ENCODE results near the gene HOXD12. TPM values are rescaled to one million over a fixed set of nuclear protein-coding genes. Genes with fewer than 3 reads are reported as not detected.

Gene HOXD12
- total RNA-seq, 8 experiments from 2014 or later: 0.13 to 1.2 (median 0.33) TPM; not detected in 5

DNA sequence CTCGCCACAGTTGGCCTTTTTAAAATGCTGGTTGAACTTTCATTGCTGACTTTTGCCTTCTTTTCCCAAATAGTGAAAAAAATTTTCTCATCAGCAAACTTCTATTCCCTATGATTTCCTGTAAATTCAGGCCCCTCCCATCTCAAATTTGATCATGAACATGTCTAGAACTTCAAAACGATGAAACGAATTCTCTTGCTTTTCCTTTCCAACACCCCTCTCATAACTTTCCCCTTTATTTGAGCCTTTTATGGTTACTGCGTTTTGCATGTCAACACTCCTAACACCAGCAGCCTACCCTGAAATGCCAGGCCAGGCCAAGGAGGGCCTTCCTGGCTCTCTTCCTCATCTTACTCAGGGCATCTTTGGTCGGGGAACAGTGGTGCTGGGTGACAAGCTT is 8.7 kb upstream of the HOXD12 start:
- ATAC-seq (replicated peaks in 6 of 8): no peak
- in situ Hi-C loops (cut with MboI; ENCODE audit: low pct_unique_long_range_greater_than_20kb in 2 of 9, low sequenced_read_pairs in 9 of 9, unreplicated experiment in 9 of 9): loop anchor here in 8 of 9 experiments (25.0 kb wide), 6 partner anchors 404 to 1404 kb away; no protein-coding TSS in a partner anchor
- WGBS, 10 experiments: 10 to 61% (median 27%) methylated on average over 1 to 5 of the region's 5 CpGs
- no peak overlapping the region for H3K27ac ChIP-seq
- H3K4me1 ChIP-seq (replicated peaks in 1 of 2): peaks cover 3 to 12% of the 10 kb centered on the region in 2 donors
- no peak overlapping the region for H3K4me3 ChIP-seq

DNA sequence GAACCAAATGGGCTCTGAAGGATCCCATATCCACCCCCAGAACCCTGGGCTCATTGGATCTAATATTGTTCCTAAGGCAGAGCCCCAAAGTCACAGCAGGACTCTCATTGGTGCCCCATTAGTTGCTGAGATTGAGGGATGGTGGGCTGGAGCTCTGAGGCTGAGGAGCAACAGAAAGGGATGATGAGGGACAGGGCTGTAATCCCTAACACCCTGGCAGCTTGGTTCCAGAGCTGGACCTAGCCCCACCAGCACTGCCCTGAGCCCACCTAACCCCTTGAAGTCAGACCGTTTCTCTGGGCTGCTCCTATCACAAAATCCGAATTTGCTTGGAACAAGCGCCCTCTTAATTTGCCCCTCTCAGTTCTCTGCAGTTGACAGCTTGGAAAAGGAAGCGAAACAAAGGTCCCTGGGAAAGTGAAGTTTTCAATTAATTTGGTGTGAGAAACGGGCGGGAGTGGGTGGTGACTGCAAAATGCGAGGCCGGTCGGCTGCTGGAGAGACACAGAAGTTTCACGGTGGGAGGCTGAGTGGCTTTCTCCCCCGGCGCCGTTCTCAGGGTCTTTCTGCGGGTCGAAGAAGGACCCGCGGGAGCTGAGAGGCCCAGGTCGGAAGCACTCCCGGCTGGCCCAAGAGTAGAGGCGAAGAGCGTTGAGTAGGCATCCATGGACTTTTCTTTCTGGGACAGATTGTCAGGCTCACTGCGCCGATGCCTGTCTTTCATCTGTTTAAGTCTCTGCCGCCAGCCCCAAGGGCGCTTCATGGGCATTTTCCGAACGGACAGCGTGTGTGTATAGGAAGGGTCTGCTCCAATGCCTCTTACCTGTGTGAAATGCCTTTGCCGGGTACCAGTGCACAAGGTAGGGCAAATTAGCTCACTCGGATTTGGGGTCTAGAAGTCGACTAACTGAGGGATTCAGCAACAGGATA is 8.0 kb upstream of the HOXD12 start:
- WGBS, 10 experiments: 0 to 100% (median 9%) methylated on average over 2 to 17 of the region's 31 CpGs
- ATAC-seq (replicated peaks in 6 of 8): no peak
- peaks cover 0 to 9% of the 10 kb centered on the region in 2 donors for H3K4me1 ChIP-seq (replicated peaks in 1 of 2)

DNA sequence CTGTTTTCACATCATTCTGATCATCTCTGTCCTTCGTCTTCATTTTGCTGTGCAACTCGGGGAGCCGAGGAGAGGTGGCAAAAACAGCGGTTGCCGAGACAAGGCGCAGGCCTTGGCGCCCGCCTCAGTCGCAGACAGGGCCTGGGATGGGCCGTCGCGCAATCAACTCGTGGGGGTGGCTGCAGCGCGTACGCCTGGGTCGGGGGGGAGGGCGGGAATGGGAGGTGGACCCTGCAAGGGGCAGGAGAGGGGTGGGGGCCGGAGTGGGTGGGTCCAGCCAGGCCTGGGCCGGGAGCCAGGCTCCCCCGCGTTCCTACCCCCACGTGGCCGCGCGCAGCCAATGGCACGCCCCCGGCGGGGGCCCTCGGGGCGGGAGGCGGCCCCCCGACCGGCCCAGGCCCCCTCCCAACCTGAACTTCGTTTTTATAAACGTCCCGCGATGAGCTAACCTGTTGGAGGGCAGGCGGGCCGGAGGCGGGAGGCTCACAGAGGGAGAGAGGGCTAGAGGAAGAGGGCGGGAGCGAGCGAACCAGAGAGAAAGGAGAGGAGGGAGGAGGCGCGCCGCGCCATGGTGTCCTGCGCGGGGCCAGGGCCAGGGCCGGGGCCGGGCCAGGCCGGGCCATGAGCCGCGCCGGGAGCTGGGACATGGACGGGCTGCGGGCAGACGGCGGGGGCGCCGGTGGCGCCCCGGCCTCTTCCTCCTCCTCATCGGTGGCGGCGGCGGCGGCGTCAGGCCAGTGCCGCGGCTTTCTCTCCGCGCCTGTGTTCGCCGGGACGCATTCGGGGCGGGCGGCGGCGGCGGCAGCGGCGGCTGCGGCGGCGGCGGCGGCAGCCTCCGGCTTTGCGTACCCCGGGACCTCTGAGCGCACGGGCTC is 7.1 kb upstream of the HOXD12 start, which contains the start of gene HOXD13:
TSS of gene HOXD13 (plus strand) at position 452 of the 875 bp plus-strand sequence. CDS start at position 622, 170 bp downstream.
- Histone ChIP-seq H3K4me1 (replicated peaks in 1 of 2) (peaks cover 0 to 9% of the 10 kb centered on the region in 2 donors), H3K27ac (no peak within 1 kb of the TSS), H3K4me3 (peak within 1 kb of the TSS; percentile 21 to 42 (median 25))
- peak; percentile 51 to 78 (median 70) for ATAC-seq (replicated peaks in 6 of 8)
- in situ Hi-C loops (cut with MboI; ENCODE audit: low pct_unique_long_range_greater_than_20kb in 2 of 9, low sequenced_read_pairs in 9 of 9, unreplicated experiment in 9 of 9): loop anchor here in 8 of 9 experiments (25.0 kb wide), 6 partner anchors 405 to 1405 kb away; no protein-coding TSS in a partner anchor
- WGBS, 10 experiments: 0 to 8% (median 3%) methylated on average over 1 to 16 of the region's 95 CpGs; no CpG with 5 or more reads in 7 of the 10 experiments

More for the DNA sequence above, 8.0 kb upstream of the HOXD12 start:
- in situ Hi-C loops (cut with MboI; ENCODE audit: low pct_unique_long_range_greater_than_20kb in 2 of 9, low sequenced_read_pairs in 9 of 9, unreplicated experiment in 9 of 9): loop anchor here in 8 of 9 experiments (25.0 kb wide), 6 partner anchors 404 to 1404 kb away; no protein-coding TSS in a partner anchor
- Histone ChIP-seq H3K4me3 (no peak overlapping the region), H3K27ac (no peak overlapping the region)

DNA sequence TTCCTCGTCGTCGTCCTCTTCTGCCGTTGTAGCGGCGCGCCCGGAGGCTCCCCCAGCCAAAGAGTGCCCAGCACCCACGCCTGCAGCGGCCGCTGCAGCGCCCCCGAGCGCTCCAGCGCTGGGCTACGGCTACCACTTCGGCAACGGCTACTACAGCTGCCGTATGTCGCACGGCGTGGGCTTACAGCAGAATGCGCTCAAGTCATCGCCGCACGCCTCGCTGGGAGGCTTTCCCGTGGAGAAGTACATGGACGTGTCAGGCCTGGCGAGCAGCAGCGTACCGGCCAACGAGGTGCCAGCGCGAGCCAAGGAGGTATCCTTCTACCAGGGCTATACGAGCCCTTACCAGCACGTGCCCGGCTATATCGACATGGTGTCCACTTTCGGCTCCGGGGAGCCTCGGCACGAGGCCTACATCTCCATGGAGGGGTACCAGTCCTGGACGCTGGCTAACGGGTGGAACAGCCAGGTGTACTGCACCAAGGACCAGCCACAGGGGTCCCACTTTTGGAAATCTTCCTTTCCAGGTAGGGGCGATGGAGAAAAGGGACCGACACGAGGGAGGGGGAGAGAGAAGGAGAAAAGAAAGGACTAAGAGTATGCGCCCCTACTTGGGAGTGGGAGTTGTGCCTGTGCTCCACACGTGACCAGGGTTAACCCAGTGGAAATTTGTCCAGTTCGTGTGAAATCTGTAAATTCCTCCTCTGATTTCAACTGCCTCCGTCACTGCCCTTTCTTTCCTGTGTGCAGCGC is 6.3 kb upstream of the HOXD12 start:
- H3K4me3 ChIP-seq: peak overlapping the region; percentile 21 to 42 (median 25)
- 4 to 100% (median 21%) methylated on average over 1 to 21 of the region's 53 CpGs; no CpG with 5 or more reads in 2 of the 10 experiments for WGBS, 10 experiments
- peaks cover 5 to 6% of the 10 kb centered on the region in 2 donors for H3K4me1 ChIP-seq (replicated peaks in 1 of 2)
- peak; percentile 32 to 61 (median 38) for ATAC-seq (replicated peaks in 6 of 8)
- H3K27ac ChIP-seq: no peak overlapping the region
- in situ Hi-C loops (cut with MboI; ENCODE audit: low pct_unique_long_range_greater_than_20kb in 2 of 9, low sequenced_read_pairs in 9 of 9, unreplicated experiment in 9 of 9): loop anchor here in 8 of 9 experiments (25.0 kb wide), 6 partner anchors 406 to 1406 kb away; no protein-coding TSS in a partner anchor

DNA sequence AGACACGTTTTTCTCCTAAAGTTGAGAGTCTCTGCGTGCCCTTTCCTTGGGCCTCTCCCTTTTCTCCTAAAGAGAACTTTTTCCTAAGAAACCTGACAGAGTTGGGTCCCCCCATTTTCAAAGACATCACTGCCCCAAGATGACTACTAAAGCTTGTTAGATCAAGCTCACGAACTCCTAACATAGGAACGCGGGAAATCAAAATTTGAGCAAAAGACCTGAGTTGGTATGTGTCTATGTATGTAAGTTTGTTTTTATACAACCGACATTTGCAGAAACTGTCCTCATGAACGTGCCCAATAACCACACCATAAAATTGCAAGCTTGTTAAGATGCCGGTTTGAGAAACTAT is 5.7 kb upstream of the HOXD12 start:
- H3K4me1 ChIP-seq (replicated peaks in 1 of 2): peaks cover 5 to 12% of the 10 kb centered on the region in 2 donors
- ATAC-seq (replicated peaks in 6 of 8): no peak
- H3K4me3 ChIP-seq: no peak overlapping the region
- no peak overlapping the region for H3K27ac ChIP-seq
- 0 to 72% (median 16%) methylated on average over 2 to 8 of the region's 8 CpGs; no CpG with 5 or more reads in 2 of the 10 experiments for WGBS, 10 experiments
- in situ Hi-C loops (cut with MboI; ENCODE audit: low pct_unique_long_range_greater_than_20kb in 2 of 9, low sequenced_read_pairs in 9 of 9, unreplicated experiment in 9 of 9): loop anchor here in 8 of 9 experiments (25.0 kb wide), 6 partner anchors 407 to 1407 kb away; no protein-coding TSS in a partner anchor

DNA sequence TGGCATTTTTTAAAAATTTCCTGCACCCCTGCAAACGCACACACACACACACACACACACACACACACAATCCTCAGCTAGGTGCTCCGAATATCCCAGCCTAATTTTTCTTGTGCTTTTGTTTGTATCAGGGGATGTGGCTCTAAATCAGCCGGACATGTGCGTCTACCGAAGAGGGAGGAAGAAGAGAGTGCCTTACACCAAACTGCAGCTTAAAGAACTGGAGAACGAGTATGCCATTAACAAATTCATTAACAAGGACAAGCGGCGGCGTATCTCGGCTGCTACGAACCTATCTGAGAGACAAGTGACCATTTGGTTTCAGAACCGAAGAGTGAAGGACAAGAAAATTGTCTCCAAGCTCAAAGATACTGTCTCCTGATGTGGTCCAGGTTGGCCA is 5.2 kb upstream of the HOXD12 start:
- Histone ChIP-seq H3K4me1 (replicated peaks in 1 of 2) (peaks cover 5 to 12% of the 10 kb centered on the region in 2 donors), H3K27ac (no peak overlapping the region), H3K4me3 (no peak overlapping the region)
- 0 to 100% (median 9%) methylated on average over 1 to 10 of the region's 12 CpGs; no CpG with 5 or more reads in 1 of the 10 experiments for WGBS, 10 experiments
- in situ Hi-C loops (cut with MboI; ENCODE audit: low pct_unique_long_range_greater_than_20kb in 2 of 9, low sequenced_read_pairs in 9 of 9, unreplicated experiment in 9 of 9): loop anchor here in 8 of 9 experiments (25.0 kb wide), 6 partner anchors 407 to 1407 kb away; no protein-coding TSS in a partner anchor
- no peak for ATAC-seq (replicated peaks in 6 of 8)

DNA sequence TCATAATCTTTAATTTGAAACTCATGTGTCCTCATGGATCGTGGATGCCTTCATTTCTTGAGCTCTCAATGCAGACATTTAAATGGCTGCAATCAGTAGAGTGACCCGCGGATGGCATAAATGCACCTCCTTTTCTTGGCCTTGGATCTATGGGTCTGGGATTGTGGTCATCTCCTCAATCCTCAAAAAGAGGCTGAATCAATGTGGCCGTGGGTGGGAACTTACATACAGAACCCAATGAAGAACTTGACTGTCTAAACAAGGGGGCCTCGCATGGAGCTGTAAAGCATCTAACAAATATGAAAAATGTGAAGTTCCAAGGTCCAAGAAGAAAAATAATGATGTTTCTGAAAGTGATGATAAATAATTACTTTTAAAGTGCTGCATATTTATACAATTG is 4.2 kb upstream of the HOXD12 start:
- ATAC-seq (replicated peaks in 6 of 8): no peak
- peaks cover 5 to 14% of the 10 kb centered on the region in 2 donors for H3K4me1 ChIP-seq (replicated peaks in 1 of 2)
- no peak overlapping the region for H3K27ac ChIP-seq
- no peak overlapping the region for H3K4me3 ChIP-seq
- in situ Hi-C loops (cut with MboI; ENCODE audit: low pct_unique_long_range_greater_than_20kb in 2 of 9, low sequenced_read_pairs in 9 of 9, unreplicated experiment in 9 of 9): loop anchor here in 8 of 9 experiments (25.0 kb wide), 6 partner anchors 408 to 1408 kb away; no protein-coding TSS in a partner anchor
- WGBS, 10 experiments: 11 to 92% (median 28%) methylated on average over 1 to 5 of the region's 5 CpGs

DNA sequence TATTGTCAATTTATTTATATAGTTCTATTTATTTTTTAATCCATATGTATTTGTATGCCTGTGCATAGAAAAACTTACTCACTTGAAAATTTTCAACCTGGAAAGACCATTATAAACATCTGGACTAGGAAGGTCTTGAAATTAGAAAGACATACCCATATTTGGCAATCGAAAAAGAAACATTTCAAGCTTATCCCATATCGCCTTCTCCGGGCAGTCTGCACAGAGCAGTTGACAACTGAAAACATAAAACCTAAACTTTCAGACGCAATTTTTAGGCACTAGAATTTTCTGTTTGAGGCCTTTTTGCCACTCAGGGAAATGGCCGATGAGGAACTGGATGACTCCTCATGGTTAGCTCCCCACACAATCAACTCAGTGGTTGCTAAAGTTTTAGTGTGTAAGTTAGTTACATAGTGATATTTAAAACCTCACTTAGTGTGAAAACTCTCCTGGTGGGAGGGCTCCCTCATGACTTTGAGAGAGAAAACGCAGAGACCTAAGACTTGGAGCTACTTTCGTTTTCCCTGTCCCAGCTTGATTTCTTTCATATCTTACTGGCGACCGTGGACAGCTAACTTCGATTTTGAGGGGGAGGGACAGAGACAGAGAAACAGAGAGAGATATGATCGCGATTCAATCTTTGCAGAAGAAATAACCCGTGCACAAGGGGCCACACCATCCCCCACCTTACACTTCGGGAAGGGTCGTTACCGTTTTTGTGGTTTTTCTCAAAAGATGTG is 3.2 kb upstream of the HOXD12 start:
- Histone ChIP-seq H3K27ac (no peak overlapping the region), H3K4me3 (no peak overlapping the region), H3K4me1 (replicated peaks in 1 of 2) (peaks cover 5 to 14% of the 10 kb centered on the region in 2 donors)
- ATAC-seq (replicated peaks in 6 of 8): peak in 1 of 8 experiments; percentile 2
- 2 to 100% (median 11%) methylated on average over 3 to 14 of the region's 16 CpGs for WGBS, 10 experiments
- in situ Hi-C loops (cut with MboI; ENCODE audit: low pct_unique_long_range_greater_than_20kb in 2 of 9, low sequenced_read_pairs in 9 of 9, unreplicated experiment in 9 of 9): loop anchor here in 8 of 9 experiments (25.0 kb wide), 6 partner anchors 409 to 1409 kb away; no protein-coding TSS in a partner anchor

DNA sequence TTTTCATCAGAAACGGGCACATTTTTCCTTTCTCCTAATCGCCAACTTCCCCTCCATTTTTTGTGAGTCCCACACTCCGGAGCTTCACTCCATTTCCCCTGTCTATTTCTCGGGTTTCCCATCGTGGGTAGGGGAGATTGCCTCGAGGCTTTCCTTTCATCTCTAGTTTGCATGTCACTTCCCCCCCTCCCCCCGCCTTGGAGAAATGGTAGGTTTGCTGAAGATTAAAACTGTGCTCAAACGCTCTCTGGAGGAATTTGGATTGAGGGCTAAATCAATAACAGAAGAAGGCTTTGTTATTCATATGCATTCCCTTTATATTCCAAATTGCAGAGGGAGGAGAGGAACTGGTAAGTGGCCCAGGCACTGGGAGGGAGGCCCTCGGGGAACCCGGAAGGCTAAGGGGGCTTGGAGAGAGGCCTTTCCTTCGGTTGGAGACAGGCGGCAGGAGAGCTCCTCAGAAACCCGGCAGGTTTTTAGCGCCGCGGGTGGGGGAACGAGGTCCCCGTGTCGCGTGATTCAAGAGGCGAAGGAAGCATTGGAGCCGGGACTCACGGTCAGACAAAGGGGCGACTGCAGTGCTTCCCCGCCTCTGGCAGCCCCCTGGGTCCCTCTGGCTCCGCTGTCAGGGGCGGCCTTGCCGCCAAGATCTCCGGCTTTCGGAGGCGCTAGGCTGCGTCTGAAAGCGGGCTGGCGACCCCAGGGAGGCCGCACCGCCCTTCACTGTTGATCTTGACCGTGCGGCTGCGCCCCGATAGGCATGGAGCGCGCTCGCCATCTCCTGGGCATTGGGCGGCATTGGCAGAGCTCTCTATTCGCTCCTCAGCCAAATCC is 2.4 kb upstream of the HOXD12 start:
- peaks cover 5 to 14% of the 10 kb centered on the region in 2 donors for H3K4me1 ChIP-seq (replicated peaks in 1 of 2)
- in situ Hi-C loops (cut with MboI; ENCODE audit: low pct_unique_long_range_greater_than_20kb in 2 of 9, low sequenced_read_pairs in 9 of 9, unreplicated experiment in 9 of 9): loop anchor here in 8 of 9 experiments (25.0 kb wide), 6 partner anchors 410 to 1410 kb away; no protein-coding TSS in a partner anchor
- no peak overlapping the region for H3K27ac ChIP-seq
- 0 to 2% (median 0%) methylated on average over 1 to 27 of the region's 45 CpGs; no CpG with 5 or more reads in 3 of the 10 experiments for WGBS, 10 experiments
- peak overlapping the region; percentile 11 to 39 (median 32) for H3K4me3 ChIP-seq
- ATAC-seq (replicated peaks in 6 of 8): peak; percentile 76 to 89 (median 82)

DNA sequence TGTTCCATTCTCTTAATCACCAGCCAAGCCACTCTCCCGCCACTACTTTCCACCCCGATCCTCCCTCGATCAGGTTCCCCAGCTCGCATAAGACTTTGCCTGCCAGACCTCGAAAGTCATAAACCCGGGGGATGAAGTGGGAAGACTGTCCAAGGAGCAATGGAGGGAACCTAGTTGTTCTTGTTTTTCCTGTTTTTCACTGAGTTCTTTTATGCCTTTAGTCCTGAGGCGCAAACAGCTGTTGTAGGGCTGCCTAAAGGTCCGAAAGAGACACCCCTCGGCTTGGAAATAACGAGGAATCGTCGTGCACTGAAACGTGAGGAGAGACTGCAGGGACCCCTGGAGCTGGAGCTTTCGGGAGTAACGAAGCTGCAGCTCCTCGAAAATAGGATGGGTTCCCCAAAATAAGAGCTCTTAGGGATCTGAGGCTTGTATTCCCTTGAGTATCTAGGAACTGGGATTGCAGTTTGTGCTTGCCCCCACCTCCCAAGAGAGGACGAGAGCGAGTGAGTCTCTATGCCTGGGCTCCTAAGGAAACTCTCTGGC is 1.7 kb upstream of the HOXD12 start:
- peak in 4 of 8 experiments; percentile 1 to 4 (median 2) for ATAC-seq (replicated peaks in 6 of 8)

More for the DNA sequence above, 1.7 kb upstream of the HOXD12 start:
- no peak overlapping the region for H3K4me3 ChIP-seq
- peaks cover 3 to 14% of the 10 kb centered on the region in 2 donors for H3K4me1 ChIP-seq (replicated peaks in 1 of 2)
- in situ Hi-C loops (cut with MboI; ENCODE audit: low pct_unique_long_range_greater_than_20kb in 2 of 9, low sequenced_read_pairs in 9 of 9, unreplicated experiment in 9 of 9): loop anchor here in 8 of 9 experiments (25.0 kb wide), 6 partner anchors 411 to 1411 kb away; no protein-coding TSS in a partner anchor
- WGBS, 10 experiments: 0 to 14% (median 1%) methylated on average over 1 to 8 of the region's 18 CpGs; no CpG with 5 or more reads in 2 of the 10 experiments
- H3K27ac ChIP-seq: no peak overlapping the region
